ENCODE results near the gene NCCRP1.
"Not testable (repeated sequence)": the region's sequence is repeated elsewhere in the genome, so short reads cannot be mapped to it uniquely, and the experiment has no call there.

NCCRP1 gene

GRCh38 chr19:39208175-39208795, 11.5 kb downstream of the NCCRP1 start:
- DNase-seq (ENCODE audit: low spot score) = no peak

- DNase-seq (ENCODE audit: low spot score) = no peak
Observed at GRCh38 chr19:39209196-39209595, 12.4 kb downstream of the NCCRP1 start.

DNA sequence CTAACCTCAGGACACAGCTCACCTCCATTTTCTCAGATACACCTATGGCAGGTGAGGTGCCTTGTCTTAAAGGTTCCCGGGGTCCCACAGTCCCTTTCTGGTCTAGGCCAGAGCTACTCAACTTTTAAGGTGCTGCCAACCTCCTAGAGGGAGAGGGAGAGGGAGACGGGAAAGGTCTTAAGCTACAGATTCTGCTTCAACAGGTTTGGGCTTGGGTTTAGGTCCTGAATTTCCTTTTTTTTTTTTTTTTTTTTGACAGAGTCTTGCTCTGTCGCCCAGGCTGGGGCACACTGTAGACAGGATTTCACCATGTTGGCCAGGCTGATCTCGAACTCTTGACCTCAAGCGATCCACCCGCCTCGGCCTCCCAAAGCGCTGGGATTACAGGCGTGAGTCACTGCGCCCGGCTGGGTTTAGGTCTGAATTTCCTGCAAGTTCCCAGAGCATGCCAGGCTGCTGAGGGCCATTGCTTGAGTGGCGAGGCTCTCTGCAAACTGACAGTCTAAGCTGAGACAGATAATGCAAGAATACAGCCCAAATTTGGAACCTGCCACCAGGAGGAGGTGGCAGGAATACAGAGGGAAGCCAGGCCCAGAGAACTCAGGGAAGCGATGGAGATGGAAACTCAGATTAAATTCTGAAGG, 15.1 kb downstream of the NCCRP1 start:
- no peak for DNase-seq (ENCODE audit: low spot score)

GRCh38 chr19:39212375-39212742, 15.6 kb downstream of the NCCRP1 start:
- DNase-seq (ENCODE audit: low spot score) = peak; percentile 33

GRCh38 chr19:39215323-39215722, 18.6 kb downstream of the NCCRP1 start:
- not testable (repeated sequence) for DNase-seq (ENCODE audit: low spot score)

GRCh38 chr19:39217094-39217493, 20.3 kb downstream of the NCCRP1 start:
- no peak for DNase-seq (ENCODE audit: low spot score)

DNA sequence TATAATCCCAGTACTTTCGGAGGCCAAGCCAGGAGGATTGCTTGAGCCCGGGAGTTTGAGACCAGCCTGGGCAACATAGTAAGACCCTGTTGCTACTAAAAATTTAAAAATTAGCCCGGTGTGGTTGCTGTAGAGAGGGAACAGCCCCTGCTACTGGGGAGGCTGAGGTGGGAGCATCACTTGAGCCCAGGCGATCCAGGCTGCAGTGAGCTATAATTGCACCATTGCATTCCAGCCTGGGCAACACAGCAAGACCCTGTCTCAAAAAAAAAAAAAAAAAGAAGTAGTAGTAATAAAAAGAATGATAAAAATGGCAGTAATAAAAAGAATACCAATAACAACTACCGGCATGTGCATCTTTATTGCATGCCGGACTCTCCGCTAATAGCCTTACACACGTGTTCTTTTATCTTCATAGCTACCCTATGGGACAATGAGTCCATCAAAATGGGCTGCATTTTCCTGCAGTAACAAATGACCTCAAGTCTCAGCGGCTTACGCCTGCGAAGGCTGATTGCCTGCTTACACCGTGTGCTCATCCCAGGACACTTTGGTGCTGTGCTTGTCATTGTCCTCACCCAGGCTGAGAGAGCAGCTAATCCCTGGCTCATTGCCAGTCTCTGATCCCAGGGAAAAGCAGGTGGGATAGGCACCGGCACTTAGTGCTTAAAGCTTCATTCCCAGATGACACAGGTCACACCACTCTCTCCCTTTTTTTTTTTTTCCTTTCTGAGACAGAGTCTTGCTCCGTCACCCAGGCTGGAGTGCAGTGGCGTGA, 21.7 kb downstream of the NCCRP1 start:
- DNase-seq (ENCODE audit: low spot score) = no peak

GRCh38 chr19:39219108-39219507, 22.3 kb downstream of the NCCRP1 start:
- not testable (repeated sequence) for DNase-seq (ENCODE audit: low spot score)

DNA sequence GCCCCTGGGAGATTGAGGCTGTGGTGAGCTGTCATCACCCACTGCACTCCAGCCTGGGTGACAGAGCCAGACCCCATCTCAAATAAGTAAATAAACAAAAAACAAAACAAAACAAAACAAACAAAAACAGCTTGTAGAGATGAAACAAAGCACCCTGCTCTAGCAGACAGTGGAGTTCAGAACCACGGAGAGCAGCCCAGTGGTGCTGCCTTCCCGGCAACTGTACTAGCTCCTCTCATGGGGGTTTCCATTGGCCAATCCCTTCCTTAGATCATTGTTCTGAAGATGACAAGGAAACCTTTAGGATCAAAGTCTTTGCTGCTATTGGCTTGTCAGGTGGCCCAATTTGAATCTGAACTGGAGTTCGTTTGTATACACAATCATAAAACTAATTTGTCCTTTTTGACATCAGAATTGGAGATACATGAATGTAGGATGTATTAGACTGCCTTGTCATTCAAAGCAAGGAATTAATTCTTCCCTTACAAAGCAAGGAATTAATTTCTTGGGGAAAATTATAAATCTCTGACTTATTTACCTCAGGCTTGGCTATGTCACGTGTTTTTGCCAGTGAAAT, 27.0 kb downstream of the NCCRP1 start:
- DNase-seq (ENCODE audit: low spot score) = no peak

GRCh38 chr19:39224910-39225309, 28.1 kb downstream of the NCCRP1 start:
- DNase-seq (ENCODE audit: low spot score) = no peak

DNA sequence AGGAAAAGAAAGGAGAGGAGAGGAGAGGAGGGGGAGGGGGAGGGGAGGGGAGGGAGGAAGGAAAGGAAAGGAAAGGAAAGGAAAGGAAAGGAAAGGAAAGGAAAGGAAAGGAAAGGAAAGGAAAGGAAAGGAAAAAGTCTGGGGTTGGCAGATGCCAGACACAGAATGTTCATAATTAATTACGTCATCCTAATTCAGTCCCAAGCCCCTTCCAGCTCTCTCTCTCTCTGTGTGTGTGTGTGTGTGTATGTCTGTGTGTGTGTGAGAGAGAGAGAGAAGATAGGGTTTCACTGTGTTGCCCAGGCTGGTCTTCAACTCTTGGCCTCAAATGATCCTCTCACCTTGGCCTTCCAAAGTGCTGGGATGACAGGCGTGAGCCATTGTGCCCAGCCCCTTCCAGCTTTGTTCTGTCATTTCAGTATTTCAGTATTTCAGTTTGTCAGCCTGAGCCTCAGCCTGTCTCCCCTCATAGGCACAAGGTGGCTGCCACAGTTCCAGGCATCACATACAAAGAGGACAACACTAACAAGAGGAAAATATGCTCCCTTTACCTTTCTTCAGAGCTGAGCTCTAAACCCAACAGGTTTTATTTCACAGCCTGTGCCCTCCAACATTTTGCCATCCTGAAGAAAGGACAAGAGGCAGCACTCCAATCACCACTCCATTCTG, 33.5 kb downstream of the NCCRP1 start:
- DNase-seq (ENCODE audit: low spot score) = no peak

DNA sequence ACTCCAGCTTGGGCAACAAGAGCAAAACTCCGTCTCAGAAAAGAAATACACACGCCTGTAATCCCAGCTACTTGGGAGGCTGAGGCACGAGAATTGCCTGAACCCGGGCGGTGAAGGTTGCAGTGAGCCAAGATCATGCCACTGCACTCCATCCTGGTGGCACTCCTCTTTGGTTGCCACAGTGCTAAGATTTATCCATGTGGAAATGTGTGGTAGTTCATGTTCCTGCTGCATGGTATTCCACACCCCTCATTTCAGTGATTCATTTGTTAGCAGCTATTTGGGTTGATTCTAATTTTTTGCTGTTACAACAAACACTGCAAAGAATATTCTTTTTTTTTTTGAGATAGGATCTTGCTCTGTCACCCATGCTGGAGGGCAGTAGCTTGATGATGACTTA, 35.9 kb downstream of the NCCRP1 start:
- no peak for DNase-seq (ENCODE audit: low spot score)

- no peak for DNase-seq (ENCODE audit: low spot score)
Observed at GRCh38 chr19:39236527-39236926, 39.8 kb downstream of the NCCRP1 start.

DNA sequence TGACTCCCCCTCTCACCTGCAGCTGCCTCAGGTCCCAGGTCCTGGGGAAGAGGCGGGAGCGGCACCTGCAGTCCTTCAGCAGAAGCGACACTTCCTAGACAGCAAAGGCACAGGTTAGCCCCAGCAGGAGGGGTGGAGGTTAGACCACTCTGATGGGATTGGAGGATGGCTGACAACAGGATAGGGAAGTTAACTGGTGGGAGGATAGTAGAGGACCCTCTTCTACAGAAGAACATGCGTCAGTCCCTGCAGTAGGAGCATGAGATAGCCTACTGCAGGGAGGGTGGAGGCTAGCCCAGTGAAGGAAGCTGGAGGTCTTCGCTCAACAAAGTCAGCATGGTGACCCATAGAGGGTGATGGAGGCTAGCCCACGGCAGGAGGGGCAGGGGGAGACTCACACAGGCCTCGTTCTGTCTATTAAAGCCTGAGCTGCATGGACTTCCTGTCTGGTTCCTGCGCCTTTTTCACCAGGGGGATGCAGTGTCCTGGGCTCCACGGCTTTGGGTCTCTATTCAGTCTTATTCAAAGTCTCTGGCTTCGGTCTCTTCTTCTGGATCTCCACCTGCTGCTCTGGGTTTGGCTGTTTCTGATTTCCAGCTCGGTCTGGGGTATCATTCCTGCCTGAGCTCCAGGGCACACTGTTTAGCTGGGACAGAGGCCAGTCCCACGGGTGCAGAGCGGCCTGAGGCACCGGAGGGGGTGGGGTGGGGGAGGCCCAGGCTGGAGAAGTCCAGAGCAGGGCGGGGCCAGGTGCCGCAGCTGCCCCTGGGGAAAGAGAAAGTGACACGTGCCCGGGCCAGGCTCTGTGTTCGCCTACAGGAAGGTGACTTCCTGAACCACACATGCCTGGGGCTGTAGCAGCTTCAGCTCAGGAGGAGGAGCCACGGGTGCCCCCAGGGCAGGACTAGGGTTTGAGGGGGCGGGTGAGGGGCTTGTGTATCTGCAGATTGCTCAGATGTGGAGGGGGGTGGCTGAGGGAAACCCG, 40.7 kb downstream of the NCCRP1 start:
- no peak for DNase-seq (ENCODE audit: low spot score)

- no peak for DNase-seq (ENCODE audit: low spot score)
Observed at GRCh38 chr19:39238209-39238608, 41.4 kb downstream of the NCCRP1 start.

- DNase-seq (ENCODE audit: low spot score) = no peak
Observed at GRCh38 chr19:39238944-39239343, 42.2 kb downstream of the NCCRP1 start.

GRCh38 chr19:39240421-39240820, 43.7 kb downstream of the NCCRP1 start:
- DNase-seq (ENCODE audit: low spot score) = no peak

GRCh38 chr19:39243741-39244140, 47.0 kb downstream of the NCCRP1 start:
- DNase-seq (ENCODE audit: low spot score) = not testable (repeated sequence)

DNA sequence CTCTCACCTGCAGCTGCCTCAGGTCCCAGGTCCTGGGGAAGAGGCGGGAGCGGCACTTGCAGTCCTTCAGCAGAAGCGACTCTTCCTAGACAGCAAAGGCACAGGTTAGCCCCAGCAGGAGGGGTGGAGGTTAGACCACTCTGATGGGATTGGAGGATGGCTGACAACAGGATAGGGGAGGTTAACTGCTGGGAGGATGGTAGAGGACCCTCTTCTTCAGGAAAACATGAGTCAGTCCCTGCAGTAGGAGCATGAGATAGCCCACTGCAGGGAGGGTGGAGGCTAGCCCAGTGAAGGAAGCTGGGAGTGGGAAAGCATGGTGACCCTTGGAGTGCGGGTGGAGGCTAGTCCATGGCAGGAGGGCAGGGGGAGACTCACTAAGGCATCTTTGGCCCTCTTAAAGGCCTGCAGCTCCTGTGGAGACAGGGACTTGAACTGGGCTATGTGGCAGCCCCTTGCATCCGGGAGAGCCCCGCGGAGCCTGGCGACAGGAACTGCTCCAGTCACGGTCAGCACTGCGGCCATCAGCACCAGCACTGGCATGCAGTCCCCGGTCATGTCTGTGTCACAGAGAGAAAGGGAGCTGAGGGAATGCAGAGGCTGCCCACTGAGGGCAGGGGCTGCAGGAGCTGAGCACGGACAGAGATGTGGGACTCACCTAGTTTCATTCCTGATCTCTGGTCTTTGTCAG, 47.8 kb downstream of the NCCRP1 start, which contains the start of gene IFNL3:
IFNL3 (minus strand) TSS at position 597 of the 691 bp plus-strand sequence; CDS start at position 558, 39 bp downstream.
- DNase-seq (ENCODE audit: low spot score) = not testable (repeated sequence)

GRCh38 chr19:39245166-39245565, 48.4 kb downstream of the NCCRP1 start:
- DNase-seq (ENCODE audit: low spot score) = not testable (repeated sequence)
